HEK293 (cell line): ENCODE data around the gene CABP4.

Source experiments
- CTCF ChIA-PET: fragments of 350-600 bp; formaldehyde crosslinking; extraction: SDS; loops from one replicate; lab custom pipeline; 2021; ENCODE audit warnings: antibody characterized with exemption; lab: Yijun Ruan, JAX
- POLR2A ChIA-PET: fragments of 300-600 bp; formaldehyde crosslinking; extraction: SDS; loops from one replicate; lab custom pipeline; 2020; ENCODE audit warnings: antibody characterized with exemption, inconsistent platforms; lab: Yijun Ruan, JAX
- H3K27ac ChIP-seq: fragments of 200-500 bp; sonication (Bioruptor generic); 2 replicates; pipeline ENCODE4 v1.5.1; 2014; ENCODE audit warnings: low read depth, low read length, control low read depth, inconsistent platforms; ENCODE audit errors: extremely low read depth
- H3K36me3 ChIP-seq, 2 experiments: fragments of 200-500 bp in 1 of 2; sonication (Bioruptor generic) in 1 of 2; 1 replicate in 1 of 2; 2 replicates in 1 of 2; pipeline ENCODE4 v1.5.1; 2014 to 2017; ENCODE audit warnings: inconsistent platforms in 2 of 2, low read length in 2 of 2; ENCODE audit not compliant: control insufficient read depth in 2 of 2, insufficient read depth in 1 of 2
- H3K4me1 ChIP-seq: fragments of 200-500 bp; sonication (Bioruptor generic); 2 replicates; pipeline ENCODE4 v1.5.1; 2014; ENCODE audit warnings: mild to moderate bottlenecking, low read length, inconsistent platforms; ENCODE audit not compliant: control insufficient read depth, insufficient read depth
- H3K4me3 ChIP-seq: 2 replicates; pipeline ENCODE4 v1.5.1; 2011; ENCODE audit warnings: low read depth, mild to moderate bottlenecking, control low read depth, low read length, moderate library complexity
- H3K9me3 ChIP-seq: fragments of 200-500 bp; sonication (Bioruptor generic); 2 replicates; pipeline ENCODE4 v1.5.1; 2014; ENCODE audit warnings: low read depth, low read length, inconsistent platforms; ENCODE audit not compliant: control insufficient read depth, insufficient read depth
- BCL11A ChIP-seq: fragments of 450-650 bp; formaldehyde crosslinking; IDR thresholded peaks from 2 replicates; pipeline ENCODE4 v1.5.1; 2016; ENCODE audit warnings: low read depth, missing biosample characterization, missing genetic modification characterization
- GLIS1 ChIP-seq: fragments of 450-650 bp; formaldehyde crosslinking; IDR thresholded peaks from 2 replicates; pipeline ENCODE4 v1.5.1; 2016; ENCODE audit warnings: missing biosample characterization, missing genetic modification characterization
- GLIS2 ChIP-seq: fragments of 450-650 bp; formaldehyde crosslinking; IDR thresholded peaks from 2 replicates; pipeline ENCODE4 v1.5.1; 2016; ENCODE audit warnings: missing biosample characterization, missing genetic modification characterization
- IKZF3 ChIP-seq: fragments of 450-650 bp; IDR thresholded peaks from 2 replicates; pipeline ENCODE4 v1.5.0; 2018; ENCODE audit warnings: missing biosample characterization, mild to moderate bottlenecking, missing genetic modification characterization, moderate library complexity
- SP7 ChIP-seq: fragments of 450-650 bp; formaldehyde crosslinking; IDR thresholded peaks from 2 replicates; pipeline ENCODE4 v1.5.1; 2016; ENCODE audit warnings: missing biosample characterization, missing genetic modification characterization
- ZBTB8A ChIP-seq: fragments of 450-650 bp; formaldehyde crosslinking; IDR thresholded peaks from 2 replicates; pipeline ENCODE4 v1.5.1; 2016; ENCODE audit warnings: missing biosample characterization, missing genetic modification characterization
- ZIC2 ChIP-seq: fragments of 450-650 bp; formaldehyde crosslinking; IDR thresholded peaks from 2 replicates; pipeline ENCODE4 v1.5.1; 2016; ENCODE audit warnings: missing biosample characterization, missing genetic modification characterization
- ZNF248 ChIP-seq: fragments of 450-650 bp; formaldehyde crosslinking; IDR thresholded peaks from 2 replicates; pipeline ENCODE4 v1.5.1; 2017; ENCODE audit warnings: missing biosample characterization, missing genetic modification characterization
- ZNF324 ChIP-seq: fragments of 450-650 bp; formaldehyde crosslinking; IDR thresholded peaks from 2 replicates; pipeline ENCODE4 v1.5.1; 2016; ENCODE audit warnings: missing biosample characterization, missing genetic modification characterization
- ZNF335 ChIP-seq: fragments of 450-650 bp; formaldehyde crosslinking; conservative IDR thresholded peaks from 2 replicates; pipeline ENCODE4 v1.5.1; 2016; ENCODE audit warnings: missing biosample characterization, missing genetic modification characterization
- ZNF423 ChIP-seq: fragments of 450-650 bp; formaldehyde crosslinking; IDR thresholded peaks from 2 replicates; pipeline ENCODE4 v1.5.1; 2016; ENCODE audit warnings: missing biosample characterization, missing genetic modification characterization
- ZNF530 ChIP-seq: fragments of 450-650 bp; formaldehyde crosslinking; IDR thresholded peaks from 2 replicates; pipeline ENCODE4 v1.5.1; 2016; ENCODE audit warnings: low read depth, missing biosample characterization, missing genetic modification characterization
- ZNF549 ChIP-seq: fragments of 450-650 bp; IDR thresholded peaks from 2 replicates; pipeline ENCODE4 v1.5.1; 2018; ENCODE audit warnings: missing biosample characterization, missing genetic modification characterization, mild to moderate bottlenecking, inconsistent platforms, moderate library complexity
- ZNF600 ChIP-seq: fragments of 450-650 bp; formaldehyde crosslinking; IDR thresholded peaks from 2 replicates; pipeline ENCODE4 v1.5.1; 2016; ENCODE audit warnings: missing biosample characterization, missing genetic modification characterization
- ZXDB ChIP-seq: fragments of 450-650 bp; formaldehyde crosslinking; IDR thresholded peaks from 2 replicates; pipeline ENCODE4 v1.5.1; 2016; ENCODE audit warnings: missing biosample characterization, missing genetic modification characterization
- TF ChIP-seq, protein P1 (sequence below): fragments of 450-650 bp; formaldehyde crosslinking; IDR thresholded peaks from 2 replicates; pipeline ENCODE4 v1.5.1; 2017; ENCODE audit warnings: missing biosample characterization, missing genetic modification characterization
- TF ChIP-seq, protein P2 (sequence below): fragments of 450-650 bp; formaldehyde crosslinking; IDR thresholded peaks from 2 replicates; pipeline ENCODE4 v1.5.1; 2017; ENCODE audit warnings: missing biosample characterization, mild to moderate bottlenecking, missing genetic modification characterization, moderate library complexity
- TF ChIP-seq, protein P3 (sequence below): fragments of 450-650 bp; formaldehyde crosslinking; optimal IDR thresholded peaks from 2 replicates; pipeline ENCODE3; 2016; ENCODE audit warnings: missing biosample characterization, mild to moderate bottlenecking, missing genetic modification characterization
- TF ChIP-seq, protein P4 (sequence below): fragments of 450-650 bp; formaldehyde crosslinking; IDR thresholded peaks from 2 replicates; pipeline ENCODE4 v1.5.1; 2016; ENCODE audit warnings: missing biosample characterization, missing genetic modification characterization

CABP4 gene

DNA sequence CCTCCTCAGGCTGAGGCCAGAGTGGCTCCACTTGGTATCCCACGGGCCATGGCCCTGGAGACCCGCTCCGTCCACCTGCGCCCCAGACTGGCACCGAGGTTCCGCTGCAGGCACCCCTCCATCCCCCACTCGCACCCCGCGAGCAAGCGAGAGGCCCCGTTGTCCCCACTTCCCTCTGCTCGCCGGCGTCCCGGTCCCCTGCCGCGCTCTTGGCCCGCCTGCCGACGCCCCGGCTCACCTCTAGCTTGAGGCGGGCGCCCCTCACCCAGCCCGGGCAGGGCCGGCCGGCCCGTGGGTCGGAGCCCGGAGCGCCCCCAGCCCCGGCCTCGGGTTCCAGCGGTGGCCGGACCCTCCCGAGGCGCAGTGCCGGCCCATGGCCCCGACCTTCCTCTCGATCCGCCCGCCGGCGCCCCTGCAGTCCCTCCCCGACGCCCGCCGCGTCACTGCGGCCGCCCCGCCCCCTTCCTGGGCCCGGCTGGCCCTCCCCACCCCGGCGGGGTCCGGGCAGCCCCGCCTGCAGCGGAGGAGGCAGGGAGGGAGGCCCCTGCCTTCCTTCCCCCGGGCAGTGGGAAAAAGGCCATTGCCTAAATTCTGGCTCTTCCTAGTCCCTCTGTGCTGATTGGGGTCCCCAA, 49.9 kb downstream of the CABP4 start, which contains the start of gene PITPNM1:
Gene PITPNM1, minus strand, starts transcription at position 414 of the 632 bp plus-strand sequence. CDS start 1,183 bp downstream, outside the sequence.
- Histone ChIP-seq H3K9me3 (no peaks in the 10 kb centered on the region), H3K36me3 (peaks cover 0 to 36% of the 10 kb centered on the region in 2 experiments; a peak in 1 of 3 replicates), H3K4me3 (peak within 1 kb of the TSS; percentile 61), H3K27ac (peak within 1 kb of the TSS; percentile 57), H3K4me1 (no peaks in the 10 kb centered on the region)
- ChIA-PET CTCF (interaction anchor here (0.6 to 1.7 kb wide), 7 partner anchors 12 to 150 kb away, joined by 3 to 6 read pairs (median 4); partner anchors contain the start of genes GSTP1, PPP1CA and RAD9A), POLR2A (interaction anchor here (0.6 to 2.2 kb wide), 4 partner anchors 22 to 301 kb away, joined by 3 to 12 read pairs (median 4); partner anchors contain the start of genes AIP, PPP1CA and TMEM134)
- 0 out of 2 replicates have a peak, but pooled peaks have one; percentile 31 for TF ChIP-seq ZNF324
- TF ChIP-seq ZNF248 (tag by site-specific recombination): no peak
- 0 out of 2 replicates have a peak, but pooled peaks have one; percentile 3 for TF ChIP-seq GLIS1 (tag by site-specific recombination)
- TF ChIP-seq ZNF423 (tag by site-specific recombination): 0 out of 2 replicates have a peak, but pooled peaks have one; percentile 32
- TF ChIP-seq, protein P1, sequence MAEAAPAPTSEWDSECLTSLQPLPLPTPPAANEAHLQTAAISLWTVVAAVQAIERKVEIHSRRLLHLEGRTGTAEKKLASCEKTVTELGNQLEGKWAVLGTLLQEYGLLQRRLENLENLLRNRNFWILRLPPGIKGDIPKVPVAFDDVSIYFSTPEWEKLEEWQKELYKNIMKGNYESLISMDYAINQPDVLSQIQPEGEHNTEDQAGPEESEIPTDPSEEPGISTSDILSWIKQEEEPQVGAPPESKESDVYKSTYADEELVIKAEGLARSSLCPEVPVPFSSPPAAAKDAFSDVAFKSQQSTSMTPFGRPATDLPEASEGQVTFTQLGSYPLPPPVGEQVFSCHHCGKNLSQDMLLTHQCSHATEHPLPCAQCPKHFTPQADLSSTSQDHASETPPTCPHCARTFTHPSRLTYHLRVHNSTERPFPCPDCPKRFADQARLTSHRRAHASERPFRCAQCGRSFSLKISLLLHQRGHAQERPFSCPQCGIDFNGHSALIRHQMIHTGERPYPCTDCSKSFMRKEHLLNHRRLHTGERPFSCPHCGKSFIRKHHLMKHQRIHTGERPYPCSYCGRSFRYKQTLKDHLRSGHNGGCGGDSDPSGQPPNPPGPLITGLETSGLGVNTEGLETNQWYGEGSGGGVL (tag by site-specific recombination): peak; percentile 70
- 0 out of 2 replicates have a peak, but pooled peaks have one; percentile 18 for TF ChIP-seq IKZF3
- 0 out of 2 replicates have a peak, but pooled peaks have one; percentile 34 for TF ChIP-seq BCL11A
- 0 out of 2 replicates have a peak, but pooled peaks have one; percentile 14 for TF ChIP-seq ZXDB (tag by site-specific recombination)
- TF ChIP-seq ZNF530 (tag by site-specific recombination): no peak
- TF ChIP-seq, protein P2, sequence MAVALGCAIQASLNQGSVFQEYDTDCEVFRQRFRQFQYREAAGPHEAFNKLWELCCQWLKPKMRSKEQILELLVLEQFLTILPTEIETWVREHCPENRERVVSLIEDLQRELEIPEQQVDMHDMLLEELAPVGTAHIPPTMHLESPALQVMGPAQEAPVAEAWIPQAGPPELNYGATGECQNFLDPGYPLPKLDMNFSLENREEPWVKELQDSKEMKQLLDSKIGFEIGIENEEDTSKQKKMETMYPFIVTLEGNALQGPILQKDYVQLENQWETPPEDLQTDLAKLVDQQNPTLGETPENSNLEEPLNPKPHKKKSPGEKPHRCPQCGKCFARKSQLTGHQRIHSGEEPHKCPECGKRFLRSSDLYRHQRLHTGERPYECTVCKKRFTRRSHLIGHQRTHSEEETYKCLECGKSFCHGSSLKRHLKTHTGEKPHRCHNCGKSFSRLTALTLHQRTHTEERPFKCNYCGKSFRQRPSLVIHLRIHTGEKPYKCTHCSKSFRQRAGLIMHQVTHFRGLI (tag by site-specific recombination): no peak
- TF ChIP-seq ZNF600 (tag by site-specific recombination): 0 out of 2 replicates have a peak, but pooled peaks have one; percentile 16
- TF ChIP-seq, protein P3, sequence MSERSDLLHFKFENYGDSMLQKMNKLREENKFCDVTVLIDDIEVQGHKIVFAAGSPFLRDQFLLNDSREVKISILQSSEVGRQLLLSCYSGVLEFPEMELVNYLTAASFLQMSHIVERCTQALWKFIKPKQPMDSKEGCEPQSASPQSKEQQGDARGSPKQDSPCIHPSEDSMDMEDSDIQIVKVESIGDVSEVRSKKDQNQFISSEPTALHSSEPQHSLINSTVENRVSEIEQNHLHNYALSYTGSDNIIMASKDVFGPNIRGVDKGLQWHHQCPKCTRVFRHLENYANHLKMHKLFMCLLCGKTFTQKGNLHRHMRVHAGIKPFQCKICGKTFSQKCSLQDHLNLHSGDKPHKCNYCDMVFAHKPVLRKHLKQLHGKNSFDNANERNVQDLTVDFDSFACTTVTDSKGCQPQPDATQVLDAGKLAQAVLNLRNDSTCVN (tag by site-specific recombination): peak; percentile 16
- TF ChIP-seq SP7 (tag by site-specific recombination): 0 out of 2 replicates have a peak, but pooled peaks have one; percentile 4
- TF ChIP-seq, protein P4, sequence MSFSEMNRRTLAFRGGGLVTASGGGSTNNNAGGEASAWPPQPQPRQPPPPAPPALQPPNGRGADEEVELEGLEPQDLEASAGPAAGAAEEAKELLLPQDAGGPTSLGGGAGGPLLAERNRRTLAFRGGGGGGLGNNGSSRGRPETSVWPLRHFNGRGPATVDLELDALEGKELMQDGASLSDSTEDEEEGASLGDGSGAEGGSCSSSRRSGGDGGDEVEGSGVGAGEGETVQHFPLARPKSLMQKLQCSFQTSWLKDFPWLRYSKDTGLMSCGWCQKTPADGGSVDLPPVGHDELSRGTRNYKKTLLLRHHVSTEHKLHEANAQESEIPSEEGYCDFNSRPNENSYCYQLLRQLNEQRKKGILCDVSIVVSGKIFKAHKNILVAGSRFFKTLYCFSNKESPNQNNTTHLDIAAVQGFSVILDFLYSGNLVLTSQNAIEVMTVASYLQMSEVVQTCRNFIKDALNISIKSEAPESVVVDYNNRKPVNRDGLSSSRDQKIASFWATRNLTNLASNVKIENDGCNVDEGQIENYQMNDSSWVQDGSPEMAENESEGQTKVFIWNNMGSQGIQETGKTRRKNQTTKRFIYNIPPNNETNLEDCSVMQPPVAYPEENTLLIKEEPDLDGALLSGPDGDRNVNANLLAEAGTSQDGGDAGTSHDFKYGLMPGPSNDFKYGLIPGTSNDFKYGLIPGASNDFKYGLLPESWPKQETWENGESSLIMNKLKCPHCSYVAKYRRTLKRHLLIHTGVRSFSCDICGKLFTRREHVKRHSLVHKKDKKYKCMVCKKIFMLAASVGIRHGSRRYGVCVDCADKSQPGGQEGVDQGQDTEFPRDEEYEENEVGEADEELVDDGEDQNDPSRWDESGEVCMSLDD: peak; percentile 82; the same call in 1 of the 2 replicates
- no peak for TF ChIP-seq ZNF549 (tag by site-specific recombination)
- TF ChIP-seq ZNF335 (tag by site-specific recombination): peak; percentile 89
- TF ChIP-seq ZIC2: peak; percentile 57; the same call in 1 of the 2 replicates
- TF ChIP-seq ZBTB8A: peak; percentile 83; the same call in 1 of the 2 replicates
- peak; percentile 11; the same call in 1 of the 2 replicates for TF ChIP-seq GLIS2 (tag by site-specific recombination)
